HG03558 (cell line): ENCODE measurements around the gene APOBEC2.

ENCODE experiments used
- ATAC-seq: cut with Tn5 transposase; IDR thresholded peaks from one replicate; pipeline ENCODE4 v1.9.1; 2021; ENCODE audit warnings: moderate number of reproducible peaks; ENCODE audit not compliant: unreplicated experiment; ENCODE audit errors: extremely low read depth

The APOBEC2 gene

GRCh38 chr6:41079080-41079479 is 26.1 kb downstream of the APOBEC2 start:
- no peak for ATAC-seq

- no peak for ATAC-seq
Observed at GRCh38 chr6:41080621-41081020, 27.6 kb downstream of the APOBEC2 start.

GRCh38 chr6:41083072-41083471 is 30.1 kb downstream of the APOBEC2 start:
- ATAC-seq: no peak

- ATAC-seq: no peak
Observed at GRCh38 chr6:41085182-41085581, 32.2 kb downstream of the APOBEC2 start.

- no peak for ATAC-seq
Observed at GRCh38 chr6:41088451-41088850, 35.4 kb downstream of the APOBEC2 start.

- ATAC-seq: no peak
Observed at GRCh38 chr6:41090841-41091761, 38.1 kb downstream of the APOBEC2 start.

- ATAC-seq: no peak
Observed at GRCh38 chr6:41092421-41093140, 39.6 kb downstream of the APOBEC2 start.

GRCh38 chr6:41093729-41094128 is 40.7 kb downstream of the APOBEC2 start:
- ATAC-seq: no peak

- ATAC-seq: no peak
Observed at GRCh38 chr6:41097467-41098090, 44.6 kb downstream of the APOBEC2 start.

- ATAC-seq: no peak
Observed at GRCh38 chr6:41098366-41098765, 45.4 kb downstream of the APOBEC2 start.

GRCh38 chr6:41100871-41101287 is 47.9 kb downstream of the APOBEC2 start:
- ATAC-seq: no peak

- ATAC-seq: no peak
Observed at GRCh38 chr6:41103847-41104246, 50.8 kb downstream of the APOBEC2 start.

GRCh38 chr6:41111017-41111416 is 58.0 kb downstream of the APOBEC2 start:
- ATAC-seq: no peak
